RCC 7860 (cell line): Measurements from ENCODE around the gene OR52E2.
"Not testable (repeated sequence)": the region's sequence is repeated elsewhere in the genome, so short reads cannot be mapped to it uniquely, and the experiment has no call there.

Experiments used
- DNase-seq: peaks from one replicate; pipeline ENCODE4 v3.0.0-alpha.2; 2015; ENCODE audit warnings: low spot score
- FAIRE-seq: peaks from 2 replicates; lab custom pipeline; 2012; peaks lifted over from hg19 to GRCh38; lab: Jason Lieb, UNC

The OR52E2 gene

DNA sequence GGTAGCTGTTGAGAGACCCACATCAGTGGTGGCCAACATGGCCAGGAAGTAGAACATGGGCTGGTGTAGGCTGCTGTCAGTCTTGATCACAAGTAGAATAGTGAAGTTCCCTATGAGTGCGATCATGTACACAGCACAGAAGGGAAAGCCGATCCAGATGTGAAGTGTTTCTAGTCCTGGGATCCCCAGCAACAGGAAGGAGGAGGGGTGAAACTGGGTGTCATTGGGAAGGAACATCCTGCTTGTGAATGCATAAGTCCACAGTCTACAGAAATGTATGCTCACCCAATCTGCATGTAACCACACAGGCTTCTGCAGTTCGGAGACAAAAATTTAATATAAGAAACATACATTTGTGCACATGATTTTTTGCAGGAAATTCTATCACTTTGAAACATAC, at the start of gene OR52E2:
Gene OR52E2, minus strand, starts transcription at position 237 of the 400 bp plus-strand sequence. Its CDS starts 0 bp downstream, at position 237.
- no peak for FAIRE-seq
- DNase-seq, result no peak

GRCh38 chr11:5107285-5107684, 47.9 kb upstream of the OR52E2 start:
- no peak for FAIRE-seq
- no peak for DNase-seq

DNA sequence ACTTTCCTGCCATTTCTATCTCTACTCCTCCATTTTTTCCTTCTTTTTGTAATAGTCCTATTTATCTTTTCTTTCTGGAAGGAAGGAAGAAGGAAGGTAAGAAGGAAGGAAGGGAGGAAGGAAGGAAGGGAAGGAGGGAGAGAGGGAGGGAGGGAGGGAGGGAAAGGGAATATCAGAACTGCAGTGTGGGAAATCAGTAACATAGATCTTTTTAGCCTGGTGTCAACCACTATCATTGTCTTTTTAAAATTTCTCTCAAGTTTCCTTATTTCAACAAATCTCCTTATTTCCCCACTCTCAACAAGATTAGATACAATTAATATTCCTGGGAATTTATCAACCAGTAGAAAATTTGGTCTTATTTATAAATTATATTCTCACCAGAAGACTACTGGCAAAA, 43.6 kb upstream of the OR52E2 start:
- DNase-seq (no peak), FAIRE-seq (no peak)

DNA sequence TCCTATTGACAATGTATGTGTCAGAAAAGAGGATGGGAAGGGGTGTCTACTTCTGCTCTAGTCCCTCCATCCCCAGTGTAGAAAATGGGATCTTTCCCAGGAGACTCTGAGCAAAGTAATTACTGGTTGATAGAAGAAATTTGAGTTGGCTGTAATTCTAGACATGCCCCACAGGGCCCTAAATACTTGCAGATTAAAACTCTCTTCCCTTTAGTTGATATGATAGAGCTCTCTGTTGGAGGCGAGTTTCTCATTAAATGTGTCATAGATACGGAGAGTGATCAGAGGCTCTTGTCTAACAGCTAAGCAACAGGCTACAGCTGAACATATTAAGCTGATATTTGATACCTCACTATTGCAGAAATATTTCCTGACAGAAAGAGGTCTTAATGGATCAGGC, 42.8 kb upstream of the OR52E2 start:
- no peak for FAIRE-seq
- no peak for DNase-seq

- FAIRE-seq (no peak), DNase-seq (no peak)
Observed at GRCh38 chr11:5096011-5096410, 36.6 kb upstream of the OR52E2 start.

DNA sequence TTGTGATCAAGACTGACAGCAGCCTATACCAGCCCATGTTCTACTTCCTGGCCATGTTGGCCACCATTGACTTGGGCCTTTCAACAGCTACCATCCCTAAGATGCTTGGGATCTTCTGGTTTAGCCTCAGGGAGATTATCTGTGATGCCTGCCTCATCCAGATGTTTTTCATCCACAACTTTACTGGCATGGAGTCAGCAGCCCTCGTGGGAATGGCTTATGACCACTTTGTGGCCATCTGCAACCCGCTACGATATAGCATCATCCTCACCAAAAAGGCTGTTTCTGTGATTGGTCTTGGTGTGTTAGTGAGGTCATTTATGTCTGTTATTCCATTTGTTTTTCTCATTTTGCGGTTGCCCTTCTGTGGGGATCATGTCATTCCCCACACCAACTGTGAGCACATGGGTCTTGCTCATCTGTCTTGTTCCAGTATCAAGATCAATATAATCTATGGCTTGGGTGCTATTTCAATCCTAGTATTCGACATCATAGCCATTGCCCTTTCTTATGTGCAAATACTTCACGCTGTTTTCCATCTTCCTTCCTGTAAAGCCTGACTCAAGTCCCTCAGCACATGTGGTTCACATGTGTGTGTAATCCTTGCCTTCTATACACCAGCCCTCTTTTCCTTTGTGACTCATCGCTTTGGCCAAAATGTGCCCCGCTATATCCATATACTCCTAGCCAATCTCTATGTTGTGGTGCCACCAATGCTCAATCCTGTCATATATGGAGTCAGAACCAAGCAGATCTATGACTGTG, 33.6 kb upstream of the OR52E2 start:
- DNase-seq (no peak), FAIRE-seq (no peak)

GRCh38 chr11:5090668-5091067, 31.2 kb upstream of the OR52E2 start:
- FAIRE-seq (no peak), DNase-seq (no peak)

- no peak for DNase-seq
- no peak for FAIRE-seq
Observed at GRCh38 chr11:5088556-5088955, 29.1 kb upstream of the OR52E2 start.

DNA sequence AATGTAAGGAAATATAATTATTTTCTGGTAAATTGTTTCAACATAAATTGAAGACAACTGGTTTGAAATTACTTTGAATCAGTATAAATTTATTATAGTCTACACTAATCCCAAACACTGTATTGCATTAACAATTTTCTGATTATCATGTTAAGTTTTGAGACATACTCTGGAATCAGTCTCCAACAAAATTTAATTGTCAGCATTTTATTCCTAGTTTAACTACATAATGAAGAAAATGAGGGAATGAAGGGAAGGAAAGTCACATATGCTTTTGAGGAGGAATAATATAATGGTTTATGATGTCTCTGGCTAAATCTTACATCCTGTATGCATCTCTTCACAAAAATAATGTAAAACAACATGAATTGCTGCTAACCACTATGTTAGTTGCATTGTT, 24.2 kb upstream of the OR52E2 start:
- no peak for FAIRE-seq
- no peak for DNase-seq

DNA sequence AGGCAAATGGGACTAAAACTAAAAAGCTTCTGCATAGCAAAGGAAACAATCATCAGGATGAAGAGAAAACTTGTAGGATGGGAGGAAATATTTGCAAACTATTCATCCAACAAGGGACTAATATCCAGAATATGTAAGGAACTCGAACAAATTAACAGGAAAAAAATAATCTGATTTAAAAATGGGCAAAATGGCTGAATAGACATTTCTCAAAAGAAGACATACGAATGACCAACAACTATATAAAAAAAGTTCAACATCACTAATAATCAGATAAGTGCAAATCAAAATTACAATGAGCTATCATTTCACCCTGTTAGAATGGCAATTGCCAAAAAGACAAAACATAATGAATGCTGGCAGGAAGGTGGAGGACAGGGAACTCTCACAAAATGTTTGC, 22.0 kb upstream of the OR52E2 start:
- no peak for FAIRE-seq

DNA sequence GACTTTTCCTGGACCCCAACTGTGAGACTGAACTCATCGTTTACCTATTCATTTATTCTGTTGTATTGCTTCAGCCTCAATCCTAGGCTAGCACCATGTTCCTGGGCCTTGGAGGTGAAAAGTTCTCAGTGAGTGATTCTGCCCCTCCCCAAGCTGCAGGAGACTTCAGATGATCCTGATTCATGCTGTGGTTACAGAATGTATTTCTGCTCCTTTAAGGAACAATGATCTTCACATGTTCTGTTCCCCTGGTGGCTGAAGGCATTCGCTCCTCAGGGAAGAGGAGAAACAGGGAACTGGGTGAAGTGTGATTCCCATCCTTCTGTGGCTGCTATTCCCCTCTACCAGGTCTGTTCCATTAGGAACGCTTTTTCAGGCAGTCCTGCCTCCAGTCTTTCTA, 12.4 kb upstream of the OR52E2 start:
- FAIRE-seq (no peak), DNase-seq (no peak)

More for the DNA sequence above, 22.0 kb upstream of the OR52E2 start:
- no peak for DNase-seq

DNA sequence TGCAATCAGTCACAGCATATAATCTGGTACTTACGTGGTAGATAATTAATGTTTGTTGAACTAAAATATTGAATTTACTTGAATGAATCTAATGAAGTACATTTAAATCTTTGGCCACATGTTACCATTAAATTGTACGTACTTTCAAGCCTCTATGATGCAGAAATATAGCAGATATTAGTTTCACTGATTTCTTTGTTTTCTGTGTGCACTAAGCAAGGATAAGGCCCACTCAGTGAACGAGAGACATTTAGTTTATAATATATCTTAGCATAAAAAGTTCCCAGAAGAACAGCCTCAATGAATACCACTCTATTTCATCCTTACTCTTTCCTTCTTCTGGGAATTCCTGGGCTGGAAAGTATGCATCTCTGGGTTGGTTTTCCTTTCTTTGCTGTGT, 9.8 kb upstream of the OR52E2 start, which contains the start of gene OR52E1:
Gene OR52E1, plus strand, starts transcription at position 301 of the 400 bp plus-strand sequence.
- FAIRE-seq, result no peak
- no peak for DNase-seq

GRCh38 chr11:5065027-5065426, 5.6 kb upstream of the OR52E2 start:
- DNase-seq, result no peak
- FAIRE-seq, result no peak

DNA sequence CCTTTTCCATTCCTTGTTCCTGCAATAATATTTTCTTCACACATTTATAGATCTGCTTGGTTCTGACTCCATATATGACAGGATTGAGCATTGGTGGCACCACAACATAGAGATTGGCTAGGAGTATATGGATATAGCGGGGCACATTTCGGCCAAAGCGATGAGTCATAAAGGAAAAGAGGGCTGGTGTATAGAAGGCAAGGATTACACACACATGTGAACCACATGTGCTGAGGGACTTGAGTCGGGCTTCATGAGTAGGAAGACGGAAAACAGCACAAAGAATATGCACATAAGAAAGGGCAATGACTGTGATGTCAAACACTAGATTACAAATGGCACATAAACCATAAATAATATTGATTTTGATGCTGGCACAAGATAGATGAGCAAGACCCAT, 748 bp downstream of the OR52E2 start:
- FAIRE-seq, DNase-seq: not testable (repeated sequence)

DNA sequence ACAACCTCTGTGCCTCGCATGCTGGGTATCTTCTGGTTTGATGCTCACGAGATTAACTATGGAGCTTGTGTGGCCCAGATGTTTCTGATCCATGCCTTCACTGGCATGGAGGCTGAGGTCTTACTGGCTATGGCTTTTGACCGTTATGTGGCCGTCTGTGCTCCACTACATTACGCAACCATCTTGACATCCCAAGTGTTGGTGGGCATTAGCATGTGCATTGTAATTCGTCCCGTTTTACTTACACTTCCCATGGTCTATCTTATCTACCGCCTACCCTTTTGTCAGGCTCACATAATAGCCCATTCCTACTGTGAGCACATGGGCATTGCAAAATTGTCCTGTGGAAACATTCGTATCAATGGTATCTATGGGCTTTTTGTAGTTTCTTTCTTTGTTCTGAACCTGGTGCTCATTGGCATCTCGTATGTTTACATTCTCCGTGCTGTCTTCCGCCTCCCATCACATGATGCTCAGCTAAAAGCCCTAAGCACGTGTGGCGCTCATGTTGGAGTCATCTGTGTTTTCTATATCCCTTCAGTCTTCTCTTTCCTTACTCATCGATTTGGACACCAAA, 12.6 kb downstream of the OR52E2 start:
- DNase-seq, result no peak
- FAIRE-seq, result no peak

GRCh38 chr11:5046226-5046625, 13.2 kb downstream of the OR52E2 start, which contains the start of gene OR52J3:
TSS of gene OR52J3 (plus strand) at chr11:5046526. CDS start at chr11:5046526, 0 bp downstream.
- FAIRE-seq (no peak), DNase-seq (no peak)

- no peak for FAIRE-seq
- DNase-seq, result no peak
Observed at GRCh38 chr11:5043380-5043779, 16.0 kb downstream of the OR52E2 start.

GRCh38 chr11:5042091-5042490, 17.3 kb downstream of the OR52E2 start:
- FAIRE-seq (no peak), DNase-seq (no peak)

DNA sequence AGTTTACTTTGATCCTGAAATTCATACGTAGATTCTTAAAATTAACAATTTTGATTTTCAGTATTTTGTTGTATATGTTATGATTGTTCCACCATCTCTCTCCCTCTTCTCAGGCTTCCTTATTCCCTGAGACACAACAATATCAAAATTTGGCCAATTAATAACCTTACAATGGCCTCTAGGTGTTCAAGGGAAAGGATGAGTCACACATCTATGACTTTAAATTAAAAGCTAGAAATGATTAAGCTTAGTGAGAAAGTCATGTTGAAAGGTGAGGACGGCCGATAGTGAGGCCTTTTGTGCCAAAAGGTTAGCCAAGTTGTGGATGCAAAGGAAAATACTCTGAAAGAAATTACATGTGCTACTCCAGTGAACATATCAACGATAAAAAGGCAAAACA, 18.6 kb downstream of the OR52E2 start:
- no peak for FAIRE-seq
- no peak for DNase-seq

DNA sequence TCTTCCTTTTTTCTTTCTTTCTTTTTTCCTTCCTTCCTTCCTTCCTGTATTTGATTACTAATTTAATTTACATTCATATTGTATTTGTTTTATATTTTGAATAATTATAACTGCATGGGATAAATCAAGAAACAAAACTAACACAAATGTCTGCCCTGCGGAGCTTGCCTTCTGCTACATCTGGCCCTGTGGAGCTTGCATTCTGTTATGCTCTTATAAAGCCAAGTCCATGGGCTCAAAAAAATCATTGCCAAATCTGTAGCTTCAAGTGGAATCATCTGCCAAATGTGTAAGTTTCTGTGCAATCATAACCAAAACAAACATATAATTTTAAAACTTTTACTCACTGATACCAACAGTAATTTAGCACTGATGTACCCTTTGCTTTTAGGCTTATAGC, 21.1 kb downstream of the OR52E2 start:
- DNase-seq (no peak), FAIRE-seq (no peak)

GRCh38 chr11:5037926-5038325, 21.5 kb downstream of the OR52E2 start:
- DNase-seq (no peak), FAIRE-seq (no peak)

DNA sequence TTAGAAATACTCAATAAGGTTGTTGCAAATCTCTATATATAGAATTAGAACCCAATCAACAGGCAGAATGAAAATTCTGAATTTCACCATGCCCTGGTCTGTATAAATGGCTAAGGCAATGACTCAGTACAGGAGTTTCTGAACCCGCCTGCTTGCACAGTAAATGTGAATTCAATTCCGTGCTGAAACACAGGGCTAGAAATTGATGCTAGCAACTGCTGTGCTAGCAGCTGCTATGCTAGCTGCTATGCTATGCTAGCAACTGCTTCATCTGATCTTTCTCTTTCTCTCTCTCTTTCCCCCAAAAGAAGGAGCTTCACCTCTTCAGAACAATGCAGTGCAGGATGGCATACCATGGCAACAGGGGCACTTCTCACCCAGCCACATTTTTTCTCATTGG, 22.8 kb downstream of the OR52E2 start:
- DNase-seq (no peak), FAIRE-seq (no peak)
